Astrocyte of the spinal cord (primary cell): ENCODE results near the gene RNU1-2.
A peak's percentile ranks its signal among the peaks of the same experiment; 100 is the strongest.
"Not testable (repeated sequence)": the region's sequence is repeated elsewhere in the genome, so short reads cannot be mapped to it uniquely, and the experiment has no call there.

Experiments
- DNase-seq: peaks from one replicate; pipeline ENCODE4 v3.0.0; 2011; ENCODE audit warnings: low read depth, low spot score
- H3K4me3 ChIP-seq: 2 replicates; pipeline ENCODE4 v1.5.1; 2011; ENCODE audit warnings: low read depth, mild to moderate bottlenecking, low read length, moderate library complexity
- in situ Hi-C: cut with HindIII; loops from 2 replicates; pipeline ENCODE4 v1.10.0; 2017; ENCODE audit warnings: low sequenced_read_pairs
- TF ChIP-seq, protein P1 (sequence below): IDR thresholded peaks from 2 replicates; pipeline ENCODE4 v1.5.1; 2012; ENCODE audit warnings: low read depth, mild to moderate bottlenecking, low read length, inconsistent platforms

Gene RNU1-2

DNA sequence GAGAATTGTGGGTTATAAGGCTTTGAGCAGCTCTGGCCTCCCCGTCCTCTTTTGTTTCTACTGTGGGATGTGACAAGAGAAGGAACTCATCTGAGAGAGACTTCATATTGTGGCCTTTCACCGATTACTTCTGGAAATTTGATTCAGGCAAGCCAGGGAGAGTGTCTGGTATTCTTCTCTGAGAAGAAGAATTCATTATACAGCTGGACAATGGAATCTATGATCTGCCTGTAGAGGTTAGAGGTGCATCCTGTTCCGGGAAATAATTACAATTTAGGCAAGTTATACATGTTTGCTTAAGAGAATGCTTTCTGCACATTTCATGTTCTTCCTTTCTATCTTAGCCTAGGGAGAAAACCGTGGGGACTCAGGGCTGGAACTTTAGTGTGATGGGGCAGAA, 12.8 kb upstream of the RNU1-2 start:
- H3K4me3 ChIP-seq: no peak overlapping the region
- TF ChIP-seq, protein P1, sequence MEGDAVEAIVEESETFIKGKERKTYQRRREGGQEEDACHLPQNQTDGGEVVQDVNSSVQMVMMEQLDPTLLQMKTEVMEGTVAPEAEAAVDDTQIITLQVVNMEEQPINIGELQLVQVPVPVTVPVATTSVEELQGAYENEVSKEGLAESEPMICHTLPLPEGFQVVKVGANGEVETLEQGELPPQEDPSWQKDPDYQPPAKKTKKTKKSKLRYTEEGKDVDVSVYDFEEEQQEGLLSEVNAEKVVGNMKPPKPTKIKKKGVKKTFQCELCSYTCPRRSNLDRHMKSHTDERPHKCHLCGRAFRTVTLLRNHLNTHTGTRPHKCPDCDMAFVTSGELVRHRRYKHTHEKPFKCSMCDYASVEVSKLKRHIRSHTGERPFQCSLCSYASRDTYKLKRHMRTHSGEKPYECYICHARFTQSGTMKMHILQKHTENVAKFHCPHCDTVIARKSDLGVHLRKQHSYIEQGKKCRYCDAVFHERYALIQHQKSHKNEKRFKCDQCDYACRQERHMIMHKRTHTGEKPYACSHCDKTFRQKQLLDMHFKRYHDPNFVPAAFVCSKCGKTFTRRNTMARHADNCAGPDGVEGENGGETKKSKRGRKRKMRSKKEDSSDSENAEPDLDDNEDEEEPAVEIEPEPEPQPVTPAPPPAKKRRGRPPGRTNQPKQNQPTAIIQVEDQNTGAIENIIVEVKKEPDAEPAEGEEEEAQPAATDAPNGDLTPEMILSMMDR: no peak
- in situ Hi-C loops: no loop called here
- DNase-seq: no peak

DNA sequence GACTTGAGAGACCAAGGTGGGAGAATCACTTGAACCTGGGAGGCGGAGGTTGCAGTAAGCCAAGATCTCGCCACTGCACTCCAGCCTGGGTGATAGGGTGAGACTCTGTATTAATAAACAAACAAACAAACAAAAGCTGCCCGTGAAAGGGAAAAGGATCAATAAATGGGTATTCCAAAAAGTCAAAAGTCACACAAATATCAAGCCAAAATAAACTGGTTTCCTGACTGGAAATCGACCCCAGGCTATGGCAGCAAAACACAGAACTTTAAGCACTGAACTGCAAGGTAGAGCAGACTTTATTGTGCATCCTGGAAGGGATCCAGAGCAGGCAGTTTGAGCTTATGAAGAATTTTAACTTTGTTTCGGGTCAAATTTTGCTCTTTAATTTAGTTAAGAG, 11.3 kb upstream of the RNU1-2 start:
- DNase-seq, H3K4me3 ChIP-seq, in situ Hi-C loops: not testable (repeated sequence)

DNA sequence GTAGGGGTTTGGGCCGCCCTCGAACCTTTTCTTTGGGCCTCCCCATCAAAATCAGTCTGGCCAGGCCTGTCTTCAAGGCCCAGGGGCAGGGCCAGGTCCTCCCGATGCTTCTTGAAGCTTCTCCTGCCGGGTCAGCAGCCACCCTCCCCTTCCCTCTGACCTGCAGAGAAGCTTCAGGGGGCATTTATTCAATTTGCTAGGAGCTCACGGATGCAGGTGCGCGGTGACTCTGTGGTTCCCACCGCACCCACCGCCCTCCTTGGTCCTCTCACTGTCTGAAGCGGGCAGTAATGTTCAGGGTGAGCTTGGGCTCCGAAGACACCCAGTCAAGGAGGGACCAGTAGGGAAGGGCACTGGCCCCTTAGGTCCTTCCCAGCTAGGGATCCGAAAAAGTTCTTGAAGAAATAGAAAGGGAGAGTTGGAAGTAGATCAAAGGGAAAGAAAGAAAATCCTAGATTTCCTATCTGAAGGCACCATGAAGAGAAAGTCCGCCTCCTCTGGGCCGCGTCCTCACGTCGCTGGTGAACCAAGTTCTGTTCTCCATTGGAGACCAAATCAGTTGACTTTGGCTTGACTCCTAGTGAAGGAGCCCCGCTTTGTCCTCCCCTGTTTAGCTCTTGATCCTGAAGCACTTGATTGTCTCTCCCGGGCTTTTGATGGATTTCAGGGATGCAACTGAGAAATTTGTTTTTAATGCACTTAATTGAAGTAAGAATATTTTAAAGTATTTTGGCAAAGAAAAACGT, 8.7 kb upstream of the RNU1-2 start:
- TF ChIP-seq, protein P1: no peak
- in situ Hi-C loops: no loop called here

DNA sequence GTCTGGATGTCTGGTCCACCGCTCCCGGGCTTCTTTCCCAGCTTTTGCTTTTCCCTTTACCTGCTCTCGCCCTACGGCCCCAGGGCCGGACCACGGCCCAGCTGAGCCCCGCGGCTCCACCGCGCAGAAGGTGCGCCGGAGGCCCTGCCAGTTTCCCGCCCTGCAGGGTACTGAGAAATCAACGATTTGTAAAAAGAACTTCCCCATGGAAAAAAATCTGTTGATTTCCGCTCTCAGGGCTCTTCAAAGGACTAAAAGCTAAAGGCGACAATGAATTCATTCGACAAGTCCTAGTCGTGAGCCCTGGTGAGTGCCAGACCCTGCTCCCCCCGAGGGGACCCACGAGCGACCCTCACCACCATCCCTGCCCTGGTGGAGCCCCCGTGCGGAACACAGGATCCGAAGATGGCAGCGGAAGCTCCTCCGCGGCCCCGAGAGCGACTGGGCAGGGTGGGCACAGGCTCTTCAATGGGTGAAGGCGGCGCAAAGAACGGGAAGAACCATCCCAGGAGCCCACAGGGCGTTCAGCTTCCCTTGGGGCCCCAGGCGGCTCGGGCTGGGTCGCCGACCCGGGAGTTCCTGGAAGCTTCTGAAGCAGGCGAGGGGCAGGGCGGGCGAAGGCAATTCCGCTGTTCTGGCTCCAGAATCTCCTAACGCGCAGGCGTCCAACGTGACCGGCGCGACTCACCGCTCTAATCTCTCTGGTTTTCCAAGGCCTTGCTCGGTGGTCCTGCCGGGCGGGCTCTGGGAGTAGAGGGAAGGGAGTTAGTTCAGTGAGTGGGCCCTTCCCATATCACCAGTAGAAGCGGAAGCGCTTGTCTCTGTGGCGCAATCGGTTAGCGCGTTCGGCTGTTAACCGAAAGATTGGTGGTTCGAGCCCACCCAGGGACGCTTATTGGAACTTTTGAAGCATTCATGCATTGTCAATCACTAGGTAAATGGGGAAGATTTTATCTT, 6.6 kb upstream of the RNU1-2 start:
- TF ChIP-seq, protein P1: peak; percentile 32
- in situ Hi-C loops: no loop called here
- H3K4me3 ChIP-seq: peak overlapping the region; percentile 43
- peak; percentile 83 for DNase-seq

More for the DNA sequence above, 8.7 kb upstream of the RNU1-2 start:
- H3K4me3 ChIP-seq: no peak overlapping the region
- no peak for DNase-seq

DNA sequence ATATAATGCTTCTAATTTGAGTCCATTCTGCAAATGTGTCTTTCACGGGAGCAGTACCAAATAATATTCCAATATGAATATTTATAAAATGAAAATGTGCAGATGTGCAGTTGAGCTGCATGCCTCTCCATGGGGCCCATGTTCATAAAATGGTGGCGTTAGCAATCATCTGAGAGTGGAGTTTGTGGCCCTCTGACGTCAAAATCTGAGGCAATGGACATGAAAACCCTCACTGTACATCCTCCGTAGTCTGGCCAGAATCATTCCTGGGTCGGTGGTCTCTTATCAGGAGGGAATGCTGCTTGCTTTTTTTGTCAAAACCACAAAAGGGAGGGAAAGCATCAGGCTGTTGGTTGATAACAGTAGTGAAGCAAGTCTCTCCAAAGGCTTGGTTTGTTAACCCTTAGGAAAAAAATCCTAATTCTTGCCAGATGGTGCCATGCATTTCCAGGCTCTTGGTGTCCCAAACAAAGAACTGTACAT, 5.2 kb upstream of the RNU1-2 start:
- H3K4me3 ChIP-seq, in situ Hi-C loops, DNase-seq: not testable (repeated sequence)

DNA sequence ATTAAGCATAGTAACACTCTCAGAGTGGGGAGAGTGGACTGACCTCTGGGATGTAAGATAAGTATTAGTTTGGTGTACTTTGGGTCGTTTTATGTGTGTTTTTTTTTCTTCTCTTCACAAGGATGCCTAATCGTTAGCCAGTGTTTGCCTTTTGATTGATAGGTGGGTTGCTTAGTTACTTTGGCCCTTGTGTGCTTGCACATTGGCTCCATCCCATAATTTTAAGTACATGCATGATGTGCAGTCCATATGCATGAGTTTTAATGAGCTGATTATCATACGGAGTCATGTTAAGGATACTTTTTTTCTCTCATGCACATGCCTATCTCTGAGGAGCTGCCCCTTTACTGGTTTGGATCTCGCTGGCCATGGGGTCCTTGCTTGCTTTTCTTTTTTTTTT, 4.7 kb upstream of the RNU1-2 start:
- DNase-seq, in situ Hi-C loops, H3K4me3 ChIP-seq: not testable (repeated sequence)

DNA sequence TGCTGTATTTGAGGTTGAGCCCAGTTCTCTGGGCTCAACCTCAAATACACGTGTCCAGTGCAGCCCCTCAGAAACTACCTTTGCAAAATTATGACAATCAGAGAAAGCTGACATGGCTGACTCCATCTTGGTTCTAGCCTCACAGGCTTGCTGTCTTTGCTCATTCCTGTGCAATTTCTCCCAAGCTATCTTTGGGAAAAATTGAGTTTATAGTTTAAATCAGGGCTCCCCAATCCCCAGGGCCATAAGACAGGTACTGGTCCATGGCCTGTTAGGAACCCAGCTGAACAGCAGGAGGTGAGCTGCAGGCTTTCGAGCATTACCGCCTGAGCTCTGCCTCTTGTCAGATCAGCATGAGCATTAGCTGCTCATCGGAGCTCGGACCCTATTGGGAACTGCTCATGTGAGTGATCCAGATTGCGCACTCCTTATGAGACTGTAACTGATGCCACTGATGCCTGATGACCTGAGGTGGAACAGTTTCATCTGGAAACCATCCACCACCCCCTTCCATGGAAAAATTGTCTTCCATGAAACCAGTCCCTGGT, 2.7 kb upstream of the RNU1-2 start:
- in situ Hi-C loops, DNase-seq, H3K4me3 ChIP-seq: not testable (repeated sequence)

DNA sequence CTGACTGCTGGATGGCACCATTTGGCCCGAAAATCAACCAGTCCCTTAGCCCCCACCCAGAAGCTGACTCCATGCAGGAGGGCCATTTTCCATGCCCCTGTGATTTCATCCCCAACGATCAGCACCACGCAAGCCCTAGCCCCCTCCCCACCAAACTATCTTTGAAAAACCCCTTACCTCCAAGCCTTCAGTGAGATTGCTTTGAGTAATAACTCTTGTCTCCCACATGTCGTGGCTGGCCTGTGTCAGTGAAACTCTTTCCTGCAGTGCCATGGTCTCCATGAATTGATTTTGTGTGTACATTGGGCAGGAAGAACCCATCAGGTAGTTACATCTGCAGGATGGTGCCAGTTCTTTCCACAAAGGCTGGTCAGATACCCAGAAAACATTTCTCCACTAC, 2.0 kb upstream of the RNU1-2 start:
- in situ Hi-C loops, DNase-seq, H3K4me3 ChIP-seq: not testable (repeated sequence)

DNA sequence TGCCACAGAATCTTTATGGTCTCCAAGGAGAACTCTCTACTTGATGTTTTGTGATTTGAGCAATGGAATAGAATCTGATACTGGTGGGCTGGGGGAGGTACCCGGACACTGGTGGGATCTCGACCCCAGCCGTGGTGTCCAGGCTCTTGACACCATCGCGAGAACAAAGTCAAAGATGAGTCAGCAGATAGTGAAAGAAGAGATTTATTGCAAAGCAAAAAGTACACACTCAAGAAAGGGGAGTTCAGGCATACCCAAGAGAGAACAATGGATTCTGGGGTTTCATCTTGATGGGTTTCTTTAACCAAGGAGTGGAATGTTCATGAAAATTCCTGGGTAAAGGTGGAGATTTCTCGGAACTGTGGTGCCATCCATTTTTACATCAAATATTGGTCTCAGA, 1.4 kb upstream of the RNU1-2 start:
- in situ Hi-C loops: not testable (repeated sequence)

DNA sequence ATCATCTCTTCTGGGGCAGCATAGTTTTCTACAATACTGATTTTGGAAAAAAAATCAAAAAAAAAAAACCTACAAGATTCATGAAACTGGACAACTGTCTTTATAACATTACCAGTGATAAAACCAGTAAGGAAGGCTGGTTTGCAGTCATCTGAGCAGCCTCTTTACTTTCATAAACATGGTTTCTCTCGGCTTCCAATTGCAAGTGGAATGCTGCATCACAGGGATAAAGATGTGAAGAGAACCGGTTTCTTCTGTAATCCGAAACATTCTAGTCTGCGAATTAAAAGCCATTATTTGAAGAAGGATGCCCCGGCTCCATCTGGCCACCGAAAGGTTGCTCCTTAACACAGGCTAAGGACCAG, 565 bp upstream of the RNU1-2 start:
- H3K4me3 ChIP-seq: peak overlapping the region; percentile 46
- in situ Hi-C loops, DNase-seq: not testable (repeated sequence)

More for the DNA sequence above, 1.4 kb upstream of the RNU1-2 start:
- DNase-seq, H3K4me3 ChIP-seq: not testable (repeated sequence)

DNA sequence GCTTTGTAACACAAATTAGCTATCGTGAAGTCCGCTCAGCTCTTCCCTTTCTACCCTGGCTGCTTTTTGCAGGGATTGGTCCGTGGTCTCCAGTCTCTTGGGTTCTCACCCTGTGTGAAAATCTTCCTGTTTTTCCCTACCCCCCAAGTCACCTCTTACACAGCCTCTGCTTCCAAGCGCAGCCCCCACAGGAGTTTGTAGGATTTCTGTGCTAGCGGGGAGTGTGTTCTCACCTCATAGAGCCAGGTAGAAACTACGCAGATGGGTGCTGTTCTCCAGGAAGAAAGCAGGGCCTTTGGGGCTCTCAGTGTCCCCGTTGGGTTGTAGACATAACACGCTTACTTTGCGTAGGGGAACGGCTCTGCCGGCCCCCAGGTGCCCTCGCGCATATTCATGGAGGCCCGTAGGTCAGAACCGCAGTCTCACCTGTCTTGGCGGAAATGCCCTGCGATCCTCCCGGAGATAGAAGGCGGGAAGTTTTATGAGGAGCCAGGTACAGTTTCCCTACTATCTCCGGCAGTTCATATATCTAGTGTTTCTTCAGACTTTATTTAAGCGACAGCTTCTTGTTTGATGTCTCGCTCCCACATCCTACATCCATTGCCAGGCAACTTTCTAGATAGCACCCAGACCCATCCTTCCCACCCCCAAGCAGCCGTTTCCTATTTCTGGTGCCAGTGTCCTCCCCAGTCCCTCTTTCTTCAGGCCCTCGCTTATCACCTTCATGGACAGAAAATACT, 706 bp downstream of the RNU1-2 start:
- peak overlapping the region; percentile 34 for H3K4me3 ChIP-seq
- peak; percentile 67 for DNase-seq
- in situ Hi-C loops: not testable (repeated sequence)

DNA sequence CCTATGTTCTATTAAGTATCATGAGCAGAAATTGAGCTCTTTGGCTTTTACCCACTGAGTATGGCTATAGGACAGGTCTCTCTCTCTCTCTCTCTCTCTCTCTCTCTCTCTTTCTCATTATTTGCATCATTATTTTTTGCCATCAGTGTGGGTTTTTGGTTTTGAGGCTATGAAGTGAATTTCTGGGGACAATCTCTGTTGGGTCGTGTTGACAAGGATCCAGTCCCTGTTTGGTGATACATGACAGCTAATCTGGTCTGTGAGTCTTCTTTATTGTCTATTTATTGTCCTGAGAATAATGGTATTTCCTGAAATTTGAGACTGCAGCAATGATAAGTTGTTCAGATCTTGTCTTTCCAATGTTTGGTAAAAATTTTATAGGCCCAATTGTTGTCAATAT, 1.9 kb downstream of the RNU1-2 start:
- DNase-seq, in situ Hi-C loops, H3K4me3 ChIP-seq: not testable (repeated sequence)

DNA sequence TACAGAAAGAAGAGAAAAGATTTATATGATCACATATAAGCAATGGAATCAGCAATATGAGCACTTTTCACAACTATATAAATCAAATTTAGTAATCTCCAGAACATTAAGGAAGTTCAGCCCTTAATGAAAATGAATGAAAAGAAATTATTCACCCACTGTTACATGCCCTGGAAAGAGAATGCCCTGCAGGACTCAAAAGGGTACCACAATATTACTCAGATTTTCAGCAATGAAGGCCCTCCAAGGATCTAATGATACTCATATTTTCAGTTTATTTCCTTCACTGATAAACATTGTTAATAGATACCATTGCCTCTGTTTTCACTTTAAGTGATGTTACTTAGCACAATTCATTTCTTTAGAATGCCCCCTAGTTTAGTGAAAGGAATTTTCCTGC, 2.5 kb downstream of the RNU1-2 start:
- not testable (repeated sequence) for DNase-seq

More for the DNA sequence above, 2.5 kb downstream of the RNU1-2 start:
- H3K4me3 ChIP-seq, in situ Hi-C loops: not testable (repeated sequence)
